HG03060 (cell line): ENCODE data around the gene SYT2.
A peak's percentile ranks its signal among the peaks of the same experiment; 100 is the strongest.
"Not testable (repeated sequence)": the region's sequence is repeated elsewhere in the genome, so short reads cannot be mapped to it uniquely, and the experiment has no call there.

ENCODE experiments used
- ATAC-seq: cut with Tn5 transposase; IDR thresholded peaks from one replicate; pipeline ENCODE4 v1.9.1; 2021; ENCODE audit warnings: low read depth, moderate number of reproducible peaks; ENCODE audit not compliant: unreplicated experiment

Gene SYT2

DNA sequence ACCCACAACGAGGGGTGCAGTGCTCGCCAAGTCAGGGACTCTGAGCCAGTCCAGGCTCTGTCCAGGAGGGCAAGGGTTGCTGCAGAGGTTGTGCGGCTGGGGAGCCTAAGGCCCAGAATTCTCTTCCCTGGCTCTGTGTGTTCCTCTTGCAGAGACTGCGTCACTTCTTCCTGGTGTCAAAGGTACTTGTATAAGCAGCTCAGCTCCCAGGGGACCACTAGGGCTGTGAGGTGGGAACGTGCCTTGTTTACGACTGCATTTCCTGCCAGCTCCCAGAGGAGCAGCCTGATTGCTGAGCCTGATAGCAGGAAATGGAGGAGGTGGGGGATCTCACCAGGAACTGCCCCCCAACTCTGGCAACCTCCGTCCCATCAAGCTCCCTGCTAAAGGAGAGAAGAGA lies 83.2 kb downstream of the SYT2 start:
- ATAC-seq = not testable (repeated sequence)

DNA sequence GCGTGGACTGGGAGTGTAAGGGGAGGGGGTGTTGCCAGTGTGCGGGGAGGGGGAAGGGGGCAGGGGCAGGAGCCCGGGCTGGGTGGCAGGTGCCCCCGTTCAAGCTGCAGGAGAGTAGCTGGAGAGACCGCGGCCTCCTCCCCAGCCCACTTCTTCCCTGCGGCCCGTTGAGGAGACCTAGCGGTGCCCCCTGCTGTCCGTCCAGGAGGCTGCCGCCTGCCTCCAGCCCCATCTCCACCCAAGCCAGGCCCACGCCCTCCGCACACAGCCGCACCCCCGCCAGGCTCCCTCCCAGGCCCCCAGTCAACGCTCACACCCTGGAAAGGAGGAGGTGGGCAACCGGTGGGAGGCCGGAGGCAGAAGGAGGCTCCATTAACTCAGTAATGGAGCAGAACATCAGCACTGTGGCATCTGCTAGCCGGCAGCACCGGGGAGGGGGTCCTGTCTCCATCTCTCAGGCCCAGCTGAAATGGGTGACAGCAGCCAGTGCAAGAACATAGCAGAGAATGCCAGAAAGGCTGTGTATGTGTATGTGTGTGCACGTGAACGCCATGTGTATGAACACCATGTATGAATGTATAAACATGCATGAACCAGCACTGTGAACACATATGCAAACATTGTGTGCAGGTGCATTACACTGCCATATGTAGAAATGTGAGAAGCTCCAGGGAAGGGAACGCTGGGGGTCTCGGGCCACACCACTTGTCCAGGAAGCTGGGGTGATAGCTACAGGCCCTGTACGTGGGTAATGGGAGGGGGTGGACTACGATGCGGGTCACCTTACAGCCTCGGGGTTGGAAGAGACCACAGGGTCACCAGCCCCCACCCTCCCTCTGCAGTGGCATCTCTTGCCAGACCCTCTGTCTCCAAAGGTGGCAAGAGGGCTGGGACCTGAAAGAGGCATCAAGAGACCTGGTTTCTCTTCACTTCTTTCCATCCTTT lies 84.6 kb downstream of the SYT2 start:
- ATAC-seq = no peak

DNA sequence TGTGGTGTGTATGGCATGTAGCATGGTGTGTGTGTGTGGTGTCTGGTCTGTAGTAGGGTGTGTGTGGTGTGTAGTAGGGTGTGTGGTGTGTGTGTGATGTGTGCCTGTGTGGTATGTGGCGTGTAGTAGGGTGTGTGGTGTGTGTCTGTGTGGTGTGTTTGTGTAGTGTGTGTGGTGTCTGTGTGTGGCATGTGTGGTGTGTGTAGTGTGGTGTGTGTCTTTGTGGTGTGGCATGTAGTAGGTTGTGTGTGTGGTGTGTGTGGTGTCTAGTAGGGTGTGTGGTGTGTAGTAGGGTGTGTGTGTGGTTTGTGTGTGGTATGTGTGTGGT lies 85.5 kb downstream of the SYT2 start:
- ATAC-seq = no peak

DNA sequence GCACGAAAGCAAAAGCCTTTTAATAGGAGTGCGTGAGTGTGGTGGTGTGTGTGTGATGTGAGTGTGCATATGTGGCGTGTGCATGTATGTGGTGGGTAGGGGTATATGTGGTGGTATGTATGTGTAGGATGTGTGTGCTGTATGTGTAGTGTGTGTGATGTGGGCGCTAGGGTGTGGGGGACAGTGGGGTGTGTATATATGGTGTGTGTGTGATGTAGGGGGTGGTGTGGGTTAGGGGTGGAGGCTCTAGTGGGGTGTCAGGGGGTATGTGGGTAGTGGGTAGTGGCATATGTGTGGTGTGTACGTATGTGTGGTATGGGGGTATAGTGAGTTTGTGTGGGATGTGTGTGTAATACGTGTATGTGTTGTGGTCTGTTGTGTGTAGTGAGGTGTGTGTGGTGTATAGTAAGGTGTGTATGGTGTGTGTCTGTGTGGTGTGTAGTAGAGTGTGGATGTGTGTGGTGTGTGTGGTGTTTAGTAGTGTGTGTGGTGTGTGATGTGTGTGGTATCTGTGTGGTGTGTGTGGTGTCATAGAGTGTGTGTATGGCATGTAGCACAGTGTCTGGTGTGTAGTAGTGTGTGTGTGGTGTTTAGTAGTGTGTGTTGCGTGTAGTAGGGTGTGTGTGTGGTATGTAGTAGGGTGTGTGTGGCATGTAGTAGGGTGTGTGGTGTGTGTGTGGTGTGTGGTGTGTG lies 86.0 kb downstream of the SYT2 start:
- ATAC-seq = no peak

DNA sequence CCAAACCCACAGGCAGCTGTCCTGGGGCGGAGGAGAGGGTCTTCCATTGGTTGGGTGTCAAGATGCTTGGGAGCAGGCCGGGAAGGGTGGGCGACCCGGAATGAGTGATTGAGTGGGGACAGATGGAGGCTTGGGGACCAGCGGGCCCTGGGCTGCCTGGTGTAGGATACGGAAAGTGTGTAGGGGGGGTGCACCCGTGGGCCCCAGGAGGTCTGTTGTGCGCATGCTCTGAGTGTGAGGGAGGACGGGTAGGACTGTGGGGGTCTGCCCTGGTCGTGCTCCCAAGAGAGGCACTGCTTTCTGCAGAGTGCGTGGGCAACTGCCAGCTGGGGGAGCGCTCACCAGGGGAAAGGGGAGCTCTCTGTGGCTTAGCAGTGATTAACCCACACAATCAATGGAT lies 86.8 kb downstream of the SYT2 start:
- not testable (repeated sequence) for ATAC-seq

DNA sequence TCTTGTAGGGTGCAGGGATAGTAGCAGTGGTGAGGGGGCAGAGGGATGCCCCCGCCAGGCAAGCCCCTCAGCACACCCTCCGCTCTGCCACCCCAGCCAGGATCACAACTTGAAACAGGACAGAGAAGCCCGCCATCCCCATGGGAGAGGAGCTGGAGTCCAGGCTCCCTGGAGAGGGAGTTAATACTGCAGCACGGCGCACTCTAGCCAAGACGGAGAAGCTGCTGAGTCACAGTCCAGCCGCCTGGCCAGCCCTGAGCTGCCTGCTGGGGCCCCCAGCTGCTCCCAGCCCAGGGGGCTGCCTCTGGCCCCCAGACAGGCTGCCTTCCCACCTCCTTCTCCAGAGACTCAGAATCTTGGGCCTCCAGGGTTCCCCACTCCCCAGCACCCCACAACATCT lies 87.2 kb downstream of the SYT2 start:
- ATAC-seq = no peak

DNA sequence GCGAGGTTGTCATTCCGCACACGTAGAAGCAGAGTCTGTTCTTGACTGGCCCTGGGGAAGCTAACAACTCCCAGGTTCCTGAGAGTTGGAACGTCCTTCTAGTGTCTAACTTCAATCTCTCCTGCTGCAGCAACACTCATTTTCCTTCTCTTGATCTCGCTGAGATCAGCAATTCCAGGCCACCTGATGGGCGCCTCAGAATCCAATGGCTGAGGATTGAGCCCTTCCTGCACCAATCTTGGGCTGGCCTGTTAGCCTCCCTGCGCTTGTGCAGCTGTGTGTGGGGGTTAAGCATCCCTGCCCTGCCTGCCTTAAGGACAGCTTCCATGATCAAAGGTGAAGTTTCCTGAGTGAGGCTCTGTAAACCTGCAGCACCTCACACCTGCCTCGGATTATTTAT lies 87.9 kb downstream of the SYT2 start:
- no peak for ATAC-seq

DNA sequence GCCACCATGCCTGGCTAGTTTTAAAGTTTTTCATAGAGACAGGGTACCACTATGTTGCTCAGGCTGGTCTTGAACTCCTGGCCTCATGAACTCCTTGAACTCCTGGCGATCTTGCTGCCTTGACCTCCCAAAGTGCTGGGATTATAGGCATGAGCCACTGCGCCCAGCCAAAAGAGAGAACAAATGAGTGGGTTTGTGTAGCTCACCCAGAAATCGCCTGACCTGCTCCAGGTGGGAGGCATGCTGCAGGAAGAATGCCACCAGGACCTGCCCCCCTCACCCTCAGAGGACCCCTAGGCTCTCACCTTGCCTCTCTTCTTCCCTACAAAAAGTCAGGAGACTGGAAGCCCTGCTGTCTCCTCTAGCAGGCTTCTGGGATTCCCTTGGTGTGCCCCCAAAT lies 88.8 kb downstream of the SYT2 start:
- ATAC-seq = no peak

DNA sequence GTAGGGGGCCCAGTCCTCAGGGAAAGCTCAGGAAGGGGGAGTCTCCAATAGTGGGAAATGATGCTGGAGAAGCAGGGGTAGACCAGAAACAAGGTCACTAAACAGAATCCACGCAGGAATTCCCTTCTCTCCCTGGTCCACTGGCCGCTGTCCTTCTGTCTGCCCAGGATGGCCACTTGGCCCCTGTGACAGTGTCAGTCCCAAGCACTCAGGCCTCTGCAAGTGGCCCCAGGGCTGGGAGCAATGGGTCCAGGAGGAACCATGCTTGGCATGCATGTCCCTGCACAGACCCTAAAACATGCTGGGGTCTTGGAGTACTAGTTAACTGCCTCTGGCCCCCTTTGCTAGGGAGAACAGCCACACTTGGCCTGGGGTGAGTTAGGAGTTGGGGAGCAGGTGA lies 90.2 kb downstream of the SYT2 start:
- ATAC-seq = not testable (repeated sequence)

DNA sequence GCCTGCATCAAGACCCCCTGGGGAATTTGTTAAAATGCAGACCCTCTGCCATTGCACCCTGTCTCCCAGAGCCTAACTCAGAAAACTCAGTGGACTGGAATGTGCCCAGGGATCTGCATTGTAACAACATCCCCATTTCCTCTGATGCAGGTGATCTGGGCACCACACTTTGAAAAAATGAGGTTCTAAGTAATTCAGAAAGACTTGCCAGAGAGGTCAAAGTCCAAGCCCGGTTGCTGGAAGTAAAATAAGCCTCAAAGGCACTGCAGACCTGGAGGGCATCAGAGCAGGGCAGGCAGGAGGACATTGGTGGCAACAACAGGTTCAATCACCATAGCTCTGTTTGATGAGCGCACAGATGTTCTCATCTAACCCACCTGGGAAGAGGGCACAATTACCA lies 90.7 kb downstream of the SYT2 start:
- no peak for ATAC-seq

DNA sequence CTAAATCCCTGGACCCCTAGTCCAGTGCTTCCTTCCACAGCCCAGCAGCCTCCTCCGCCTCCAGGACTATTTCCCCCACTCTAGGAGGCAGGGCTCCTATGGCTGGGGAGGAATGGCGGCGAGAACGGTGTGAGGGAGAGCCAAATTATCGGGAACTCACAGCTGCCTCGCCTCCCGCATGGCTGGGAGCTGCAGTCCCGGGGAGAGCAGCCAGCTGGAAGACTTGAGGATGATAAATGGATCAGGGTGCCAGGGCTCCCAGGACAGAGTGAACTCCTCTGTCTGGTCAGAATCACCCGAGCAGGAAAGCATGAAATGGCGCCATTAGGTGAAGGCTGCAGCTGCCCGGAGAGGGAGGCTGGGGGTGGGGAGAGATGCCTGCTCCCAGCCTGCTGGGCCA lies 91.2 kb downstream of the SYT2 start:
- not testable (repeated sequence) for ATAC-seq

DNA sequence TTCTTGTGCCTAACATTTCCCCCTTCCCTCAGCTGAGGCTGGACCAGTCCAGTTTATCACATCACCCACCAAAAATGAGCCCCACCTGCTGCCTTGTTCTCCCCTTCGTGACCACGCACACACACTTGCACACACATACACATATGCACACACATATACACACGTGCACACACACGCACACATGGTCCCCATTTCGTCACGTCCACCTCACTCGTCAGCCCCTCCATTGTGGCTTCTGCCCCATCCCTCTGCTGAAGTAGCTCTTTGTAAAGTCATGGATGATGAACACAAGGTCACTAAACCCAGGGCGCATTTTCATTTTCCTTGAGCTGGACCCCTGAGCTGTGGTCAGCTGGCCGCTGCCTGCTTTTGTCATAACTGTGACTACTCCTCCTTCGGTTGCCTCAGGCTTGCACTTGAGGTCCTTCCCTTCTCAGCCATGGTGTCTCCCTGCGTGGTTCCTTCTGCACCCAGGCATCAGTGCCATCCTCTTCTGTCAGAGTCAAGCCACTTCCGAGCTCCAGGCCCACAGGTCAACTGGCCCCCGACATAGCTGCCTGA lies 93.8 kb downstream of the SYT2 start:
- ATAC-seq = peak; percentile 23

DNA sequence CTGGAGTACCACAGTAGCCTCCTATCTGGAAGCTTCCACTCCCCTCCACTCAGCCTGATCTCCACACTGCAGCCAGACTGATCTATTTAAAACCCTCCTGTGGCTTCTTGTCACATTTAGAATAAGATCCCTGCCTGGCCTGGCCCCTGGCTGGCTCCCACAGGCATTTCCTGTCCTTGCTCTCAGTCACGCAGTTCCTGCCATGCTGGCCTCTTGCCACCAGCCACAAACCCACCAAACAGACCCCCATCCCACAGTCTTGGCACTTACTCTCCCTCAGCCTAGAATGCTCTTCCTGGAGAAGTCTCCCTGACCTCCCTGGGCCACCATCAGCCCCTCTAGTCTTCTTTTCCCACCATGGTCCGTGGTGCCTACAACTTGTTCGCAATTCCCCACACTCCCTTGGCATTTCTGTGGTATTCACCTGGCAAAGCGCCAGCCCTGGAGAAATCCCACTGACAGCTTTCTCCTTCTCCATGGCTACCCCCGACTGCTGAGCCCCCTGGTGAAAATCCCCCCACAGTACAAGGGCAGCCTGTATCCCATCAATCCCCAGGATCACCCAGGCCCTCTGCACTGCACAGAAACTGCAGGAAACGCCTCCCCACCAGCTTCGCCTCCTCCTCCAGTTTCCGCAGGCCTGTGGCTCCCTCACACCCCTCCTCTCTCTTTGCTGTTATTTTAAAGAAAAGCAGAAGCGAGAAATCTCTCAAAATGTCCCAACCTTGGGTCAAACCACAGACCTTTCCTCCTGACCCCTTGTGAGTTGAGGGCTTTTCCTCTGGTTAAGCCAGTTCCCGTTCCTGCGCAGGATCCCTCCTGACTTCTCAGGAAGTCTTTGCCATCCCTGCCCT lies 94.5 kb downstream of the SYT2 start:
- peak; percentile 69 for ATAC-seq

DNA sequence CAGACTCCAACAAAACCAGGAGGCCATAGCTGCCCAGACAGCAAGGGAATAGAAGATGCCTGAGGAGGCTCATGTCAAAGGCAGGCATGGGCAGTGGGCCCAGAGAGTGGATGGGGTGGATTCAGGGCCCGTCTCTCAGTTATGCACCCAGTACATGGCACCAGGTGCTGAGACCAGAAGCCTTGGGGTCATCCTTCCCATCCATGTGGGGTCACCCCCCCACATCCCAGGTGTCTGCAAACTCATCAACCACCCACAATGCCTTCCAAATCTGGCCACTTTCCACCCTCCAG lies 95.1 kb downstream of the SYT2 start:
- ATAC-seq = not testable (repeated sequence)

DNA sequence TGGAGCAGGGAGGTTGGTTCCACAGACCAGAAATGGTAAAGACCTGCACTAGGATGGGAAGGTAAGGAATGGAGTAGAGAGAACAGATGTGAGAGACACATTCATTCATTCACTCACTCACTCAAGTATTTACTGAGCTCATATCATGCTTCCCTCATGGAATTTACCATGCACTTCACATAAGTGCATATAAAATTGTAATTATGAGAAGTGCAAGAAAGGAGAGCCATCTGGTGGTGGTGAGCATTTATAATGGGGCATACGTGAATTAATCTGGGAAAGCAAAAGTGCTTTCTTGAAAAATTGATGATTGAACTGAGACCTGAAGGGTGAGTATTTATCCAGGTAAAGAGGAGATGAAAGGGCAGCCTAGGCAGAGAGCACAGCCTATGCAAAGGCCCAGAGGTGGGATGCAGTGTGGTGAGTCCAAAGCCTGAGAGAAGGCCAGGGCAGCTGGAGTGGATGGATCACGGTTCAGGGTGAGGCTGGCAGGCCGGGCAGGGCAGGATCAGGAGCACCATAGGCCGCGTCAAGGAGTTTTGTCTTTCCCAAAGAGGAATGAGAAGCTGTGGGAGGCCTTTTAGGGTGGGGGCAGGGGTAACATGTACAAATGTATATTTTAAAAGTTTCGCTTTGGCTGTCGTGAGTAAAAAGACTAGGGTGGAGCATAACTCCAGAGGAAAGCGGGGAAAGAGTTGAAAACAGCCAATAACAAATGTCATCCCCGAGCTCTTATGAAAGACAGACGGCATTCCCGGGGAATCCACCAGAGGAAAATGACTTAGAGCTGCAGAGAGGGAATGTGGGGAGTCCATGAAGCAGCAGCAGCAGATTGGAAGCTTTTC lies 95.7 kb downstream of the SYT2 start:
- not testable (repeated sequence) for ATAC-seq

DNA sequence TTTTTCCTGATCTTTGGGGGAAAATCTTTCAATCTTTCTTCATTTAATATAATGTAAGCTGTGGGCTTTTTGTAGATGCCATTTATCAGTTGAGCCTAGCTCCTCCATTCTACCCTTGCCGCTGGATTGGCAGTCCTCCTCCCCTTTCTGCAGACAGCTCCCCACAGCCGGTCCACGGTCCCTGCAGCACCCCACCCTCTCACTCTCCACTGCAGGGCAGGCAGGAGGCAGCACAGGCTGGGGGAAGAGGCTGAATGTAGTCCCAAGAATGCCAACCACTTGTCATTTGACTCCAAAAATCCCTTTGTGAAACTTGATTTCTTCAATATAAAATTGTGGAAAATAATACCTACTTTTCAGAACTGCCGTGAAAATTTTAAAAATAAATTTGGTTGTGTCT lies 96.7 kb downstream of the SYT2 start:
- no peak for ATAC-seq

DNA sequence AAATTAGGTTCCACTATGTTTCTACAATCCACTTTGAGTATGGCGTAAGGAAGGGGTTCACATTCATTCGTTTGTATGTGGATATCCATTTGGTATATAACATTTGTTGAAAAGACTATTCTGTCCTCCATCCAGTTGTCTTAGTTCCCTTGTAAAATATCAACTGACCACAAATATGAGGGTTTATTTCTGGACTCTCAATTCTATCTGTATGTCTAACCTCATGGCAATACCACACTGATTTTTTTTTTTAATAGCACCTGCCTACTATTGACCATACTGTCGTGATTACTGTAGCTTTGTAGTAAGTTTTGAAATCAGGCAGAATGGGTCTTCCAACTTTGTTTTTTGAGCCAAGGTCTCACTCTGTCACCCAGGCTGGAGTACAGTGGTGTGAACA lies 98.2 kb downstream of the SYT2 start:
- not testable (repeated sequence) for ATAC-seq

DNA sequence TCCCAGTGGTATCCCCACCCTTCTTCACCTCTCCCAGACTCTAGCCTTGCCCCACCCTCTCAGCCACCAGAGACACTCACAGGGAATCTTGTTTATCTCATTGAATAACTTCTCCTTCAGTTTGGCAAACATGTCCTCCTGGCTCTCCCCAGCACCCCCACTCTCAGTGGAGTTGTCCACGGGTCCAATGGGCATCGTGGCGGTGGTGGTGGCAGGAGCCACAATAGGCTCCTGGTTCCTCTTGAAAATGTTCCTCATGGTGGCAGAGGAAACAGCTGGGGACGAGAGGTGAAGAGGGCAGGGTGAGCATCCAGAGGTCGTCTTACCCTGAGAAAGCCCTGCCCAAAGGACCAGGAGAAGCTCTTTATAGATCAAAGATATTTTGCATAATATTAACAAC lies 104.7 kb downstream of the SYT2 start:
- ATAC-seq = no peak

DNA sequence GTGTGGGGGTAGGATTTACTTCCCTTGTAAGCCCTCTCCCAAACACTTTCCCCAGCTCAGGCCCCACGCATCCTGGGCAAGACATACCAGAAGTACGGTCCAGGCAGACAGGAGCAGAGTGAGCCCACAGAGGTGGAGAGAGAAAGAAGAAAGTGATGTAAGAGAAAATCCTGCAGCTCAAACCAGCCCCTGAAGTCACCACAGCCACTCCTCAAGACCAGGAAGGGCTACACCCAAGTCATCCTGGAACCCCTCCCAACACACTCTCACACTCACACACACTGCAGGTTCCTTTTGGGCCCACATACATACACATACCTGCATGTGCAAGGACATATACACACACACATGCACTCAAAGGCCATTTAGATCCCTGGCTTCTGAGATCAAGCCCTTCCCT lies 106.8 kb downstream of the SYT2 start:
- ATAC-seq = no peak

DNA sequence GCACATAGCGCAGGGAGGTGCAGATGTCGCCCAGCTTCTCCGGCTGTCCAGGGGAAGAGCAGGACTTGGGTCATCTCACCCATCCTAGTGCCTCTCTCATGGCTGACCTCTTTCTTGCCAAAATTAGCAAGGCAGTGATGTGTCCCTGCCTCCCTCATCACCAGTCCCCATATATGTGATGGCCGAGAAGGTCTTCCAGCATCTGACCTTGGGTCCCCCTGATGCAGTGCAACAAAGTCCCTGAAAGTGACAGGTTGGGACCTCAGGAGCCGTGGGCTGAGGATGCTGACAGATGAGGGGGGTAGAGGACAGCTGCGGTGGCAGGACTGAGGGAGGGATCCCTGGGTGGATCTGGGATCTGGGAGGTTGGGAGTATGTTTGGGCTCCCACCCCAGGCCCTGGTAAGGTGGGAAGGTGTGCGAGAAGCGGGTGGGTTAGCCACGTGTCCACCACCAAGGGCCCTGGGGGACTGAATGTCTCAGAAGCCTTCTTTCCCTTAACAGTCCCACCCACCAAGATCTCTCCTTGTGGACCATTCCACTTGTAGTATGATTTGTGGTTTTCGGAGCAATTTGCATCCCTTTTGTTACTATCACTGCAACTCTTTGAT lies 109.7 kb downstream of the SYT2 start:
- no peak for ATAC-seq
